HG03097 (cell line): Measurements from ENCODE around the gene CTNNBL1.

Source experiments
- ATAC-seq: cut with Tn5 transposase; IDR thresholded peaks from one replicate; pipeline ENCODE4 v1.9.1; 2021; ENCODE audit not compliant: unreplicated experiment, low FRiP score

The CTNNBL1 gene

GRCh38 chr20:37735541-37735940, 41.7 kb downstream of the CTNNBL1 start:
- ATAC-seq, result no peak

GRCh38 chr20:37736132-37736531, 42.3 kb downstream of the CTNNBL1 start:
- no peak for ATAC-seq

DNA sequence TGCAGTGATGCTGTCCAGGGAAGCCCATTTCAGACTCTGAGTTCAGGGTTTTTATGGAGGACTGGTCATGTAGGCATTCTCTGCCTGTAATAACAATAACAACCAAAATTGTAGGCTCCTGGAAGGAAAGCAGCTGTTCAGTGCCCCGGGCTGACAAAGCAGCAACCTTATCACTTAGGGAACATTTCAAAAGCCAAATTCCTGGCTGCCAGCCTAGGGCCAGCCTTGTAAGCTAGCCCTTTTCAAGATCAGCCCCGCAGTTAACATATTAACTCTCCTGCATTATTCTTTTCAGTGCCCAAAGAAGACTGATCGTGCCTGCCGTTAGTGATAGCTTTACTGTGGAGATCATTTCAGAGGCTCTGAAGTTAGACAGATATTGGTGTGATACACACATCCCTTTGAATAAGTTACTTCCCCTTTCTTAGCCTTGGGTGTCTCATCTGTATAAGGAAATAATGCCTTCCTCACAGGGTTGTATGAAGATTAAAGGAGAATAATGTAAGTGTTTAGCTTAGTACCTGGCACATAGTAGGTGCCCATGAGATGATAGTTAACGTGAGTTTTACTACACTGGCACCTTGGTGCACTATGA, 44.1 kb downstream of the CTNNBL1 start:
- no peak for ATAC-seq

DNA sequence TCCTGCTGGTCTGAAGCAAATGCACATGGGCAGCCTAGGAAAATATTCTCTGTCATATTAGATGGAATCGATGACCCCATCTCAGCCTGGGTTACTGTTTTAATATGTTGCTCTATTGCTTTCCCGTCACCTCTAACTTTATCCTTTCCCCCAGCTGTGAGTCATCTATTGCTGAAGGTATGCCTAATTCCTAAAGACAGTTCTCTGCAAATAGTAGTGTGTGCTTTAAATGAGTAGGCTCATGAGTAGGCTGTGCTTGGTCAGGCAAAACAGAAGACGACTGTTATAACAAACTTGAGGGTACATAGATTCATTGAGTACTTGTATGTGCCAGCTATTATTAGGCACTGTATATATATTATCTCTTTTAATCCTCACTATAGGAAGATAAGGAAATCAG, 47.2 kb downstream of the CTNNBL1 start:
- no peak for ATAC-seq

DNA sequence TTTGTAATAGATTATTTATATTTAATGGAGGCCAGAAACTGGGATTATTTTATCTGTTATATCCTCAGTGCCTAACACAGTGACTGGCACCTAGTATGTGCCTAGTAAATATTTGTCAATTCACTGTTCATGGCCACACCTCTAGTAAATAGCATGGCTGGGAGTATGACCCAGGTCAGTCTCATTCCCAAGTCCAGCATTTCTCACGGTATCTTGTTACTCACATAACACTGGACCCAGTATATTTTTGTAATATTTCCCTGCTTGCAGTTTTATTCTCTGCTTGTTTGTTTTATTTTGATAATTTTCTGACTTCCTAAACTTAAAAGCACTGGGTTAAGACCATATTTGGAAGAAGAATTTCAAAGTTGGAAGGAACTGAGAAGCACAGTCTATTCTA, 47.7 kb downstream of the CTNNBL1 start:
- ATAC-seq, result no peak

- ATAC-seq, result no peak
These were observed 48.3 kb downstream of the CTNNBL1 start for GRCh38 chr20:37742131-37742530.

DNA sequence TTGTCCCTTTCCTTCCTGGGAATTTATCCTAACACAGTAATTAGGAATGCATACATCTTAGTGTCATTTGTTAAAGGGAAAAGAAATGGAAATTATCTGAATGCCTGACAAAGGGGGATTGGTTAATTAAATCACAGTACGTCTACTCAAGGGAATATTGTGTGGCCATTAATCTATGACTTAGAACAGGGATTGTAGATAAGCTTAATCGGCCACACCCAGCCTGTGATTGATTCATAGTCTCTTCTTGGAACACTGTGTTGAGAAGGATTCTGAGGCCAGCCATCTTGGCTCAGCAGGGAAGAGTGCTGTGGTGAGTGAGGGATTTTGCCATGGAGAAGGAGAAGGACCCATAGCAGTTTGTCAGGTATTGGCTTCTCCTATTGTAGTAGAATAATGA, 50.5 kb downstream of the CTNNBL1 start:
- ATAC-seq, result no peak

DNA sequence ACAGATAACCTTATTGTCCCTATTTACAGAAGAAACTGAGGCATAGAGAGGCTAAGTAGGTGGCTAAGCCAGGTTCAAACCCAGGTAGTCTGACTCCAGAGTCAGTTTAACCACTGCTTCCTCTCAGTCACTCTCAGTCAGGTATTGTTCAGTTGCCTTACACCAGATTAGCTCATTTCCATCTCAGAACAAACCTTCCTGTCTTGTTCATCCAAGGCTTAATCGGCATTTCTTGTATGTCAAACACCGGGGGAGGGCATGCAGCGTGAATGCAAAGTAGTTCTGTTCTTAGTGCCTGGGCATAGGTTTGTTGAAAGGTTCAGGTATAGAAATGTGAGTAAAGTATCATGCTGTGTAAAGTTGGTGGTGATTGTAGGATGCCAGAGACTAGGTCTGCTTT, 51.7 kb downstream of the CTNNBL1 start:
- ATAC-seq, result no peak

GRCh38 chr20:37748015-37748414, 54.2 kb downstream of the CTNNBL1 start:
- ATAC-seq, result no peak

DNA sequence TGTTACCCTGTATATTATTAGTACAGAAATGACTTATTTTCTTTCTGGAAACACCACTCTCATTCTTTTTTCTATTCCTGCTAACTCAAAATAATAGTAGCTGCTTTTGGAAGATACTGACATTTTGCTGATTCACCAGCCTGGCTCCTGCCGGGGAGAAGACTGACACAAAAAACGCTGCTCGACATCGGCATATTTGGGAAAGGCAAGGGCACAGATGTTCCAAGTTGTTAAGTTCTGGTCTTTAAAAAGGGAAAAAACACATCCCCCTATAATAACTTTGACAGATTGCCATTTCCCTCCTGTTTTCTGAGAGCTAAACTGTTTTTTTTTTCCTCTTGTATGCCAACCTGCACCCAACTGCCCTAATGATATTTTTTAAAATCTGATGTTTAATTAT, 55.4 kb downstream of the CTNNBL1 start:
- ATAC-seq, result no peak

- no peak for ATAC-seq
These were observed 56.0 kb downstream of the CTNNBL1 start for GRCh38 chr20:37749620-37750403.

DNA sequence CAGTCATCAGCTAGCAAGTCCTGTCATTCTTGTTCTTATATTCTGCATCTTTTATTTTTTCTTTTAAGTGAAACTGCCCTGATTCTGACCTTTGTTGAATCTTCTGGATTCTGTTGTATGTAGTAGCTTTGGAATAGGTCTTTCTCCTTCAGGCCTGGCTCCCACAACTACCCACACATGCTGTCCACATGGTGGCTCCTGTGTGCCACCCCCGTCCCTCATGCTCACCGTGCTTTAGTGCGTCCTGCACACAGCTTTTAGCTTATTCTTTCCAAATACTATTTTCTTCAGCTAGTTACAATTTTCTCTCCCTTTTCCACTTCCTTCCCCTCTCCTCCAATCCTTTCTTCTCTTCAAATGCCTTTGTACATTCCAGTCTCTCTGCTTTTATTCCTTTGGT, 61.8 kb downstream of the CTNNBL1 start:
- no peak for ATAC-seq

GRCh38 chr20:37756234-37756633, 62.4 kb downstream of the CTNNBL1 start:
- ATAC-seq, result no peak

GRCh38 chr20:37757550-37757949, 63.7 kb downstream of the CTNNBL1 start:
- ATAC-seq, result no peak

DNA sequence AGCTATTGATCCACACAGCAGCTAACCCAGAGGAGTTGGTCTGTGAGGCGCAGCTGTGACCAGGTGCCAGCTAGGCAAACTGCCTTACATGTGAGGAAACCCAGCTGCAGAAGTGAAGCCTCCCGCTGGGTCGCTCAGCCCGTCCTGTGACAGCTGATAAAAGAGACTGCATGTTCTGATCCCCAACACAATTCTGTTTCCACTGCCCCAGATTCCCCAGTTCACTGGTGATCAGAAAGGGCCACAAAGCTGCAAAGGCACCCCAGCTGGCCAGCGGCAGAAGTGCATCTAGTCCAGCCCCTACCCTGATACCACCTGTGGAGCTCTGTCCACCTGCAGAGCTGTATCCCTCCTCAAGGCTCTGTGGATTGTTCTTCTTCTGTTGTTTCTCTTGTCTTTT, 64.5 kb downstream of the CTNNBL1 start:
- ATAC-seq, result no peak

DNA sequence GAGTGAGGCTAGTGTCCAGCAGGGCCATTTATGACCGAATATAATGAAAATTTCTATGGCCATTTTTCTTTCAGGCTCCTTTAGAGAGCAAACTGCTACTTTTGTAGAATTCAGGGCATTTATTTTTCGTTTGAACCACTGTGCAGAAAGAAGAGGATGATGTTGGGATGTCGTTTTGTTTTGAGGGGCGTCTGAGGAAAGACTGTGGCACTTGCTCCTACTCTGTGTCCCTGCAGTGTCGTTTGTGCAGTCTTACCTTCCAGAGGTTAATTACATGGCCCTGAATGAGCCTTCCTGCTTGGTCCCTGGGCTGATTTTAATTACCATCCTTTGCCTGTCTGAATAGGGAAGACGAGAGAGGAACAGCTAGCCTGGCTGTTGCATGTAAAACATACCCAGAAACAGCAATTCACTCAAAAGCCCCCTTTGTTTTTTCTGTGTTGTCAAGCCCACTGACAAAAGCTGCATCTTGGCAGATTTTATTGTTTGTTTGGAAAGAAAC, 65.3 kb downstream of the CTNNBL1 start:
- no peak for ATAC-seq

- no peak for ATAC-seq
These were observed 66.0 kb downstream of the CTNNBL1 start for GRCh38 chr20:37759761-37760209.

DNA sequence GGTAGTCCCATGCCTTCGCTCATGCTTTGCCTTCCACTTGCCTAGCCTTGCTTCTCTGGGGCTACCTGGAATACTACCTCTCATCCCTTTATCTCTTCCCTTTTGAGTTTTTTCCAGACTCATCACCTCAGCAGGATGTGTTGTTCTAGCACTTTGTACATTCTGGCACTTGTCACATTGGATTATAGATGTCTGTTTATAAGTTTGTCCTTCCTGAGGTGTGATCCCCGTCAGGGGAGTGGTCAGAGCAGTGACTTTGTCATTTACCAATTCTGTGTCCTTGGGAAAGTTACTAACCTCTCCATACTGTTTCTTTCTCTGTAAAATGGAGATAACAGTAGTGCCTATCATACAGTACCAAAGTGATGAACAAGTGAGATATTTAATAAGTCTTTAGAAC, 66.5 kb downstream of the CTNNBL1 start:
- ATAC-seq, result no peak

- no peak for ATAC-seq
These were observed 69.1 kb downstream of the CTNNBL1 start for GRCh38 chr20:37762716-37763485.

DNA sequence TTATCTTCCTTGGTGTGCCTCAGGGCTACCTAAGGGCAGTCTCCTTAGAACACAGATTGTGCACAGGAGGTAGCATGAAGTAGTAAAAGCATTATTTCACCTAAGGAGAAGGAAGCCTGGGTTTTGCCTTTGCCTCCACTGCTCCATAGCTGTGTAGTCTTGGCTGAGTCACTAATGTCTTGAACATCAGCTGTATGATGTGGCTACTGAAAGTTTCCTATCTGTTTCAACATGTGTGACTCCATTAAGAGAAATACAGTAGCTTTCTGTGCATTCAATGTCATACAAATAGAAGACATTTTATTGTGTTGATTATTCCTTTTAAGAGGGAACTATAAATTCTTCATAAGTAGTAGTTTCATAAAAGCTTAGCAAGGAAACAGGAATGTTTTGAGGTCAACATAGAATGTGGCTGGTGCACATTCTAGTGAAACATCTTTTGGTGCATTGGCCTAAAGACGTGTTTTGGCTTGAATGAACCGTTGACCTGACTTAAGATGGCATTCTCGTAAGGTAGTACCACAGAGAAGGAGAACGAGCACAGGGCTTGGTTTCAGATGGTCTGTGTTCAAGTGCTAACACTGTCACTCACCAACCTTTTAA, 70.6 kb downstream of the CTNNBL1 start:
- no peak for ATAC-seq

DNA sequence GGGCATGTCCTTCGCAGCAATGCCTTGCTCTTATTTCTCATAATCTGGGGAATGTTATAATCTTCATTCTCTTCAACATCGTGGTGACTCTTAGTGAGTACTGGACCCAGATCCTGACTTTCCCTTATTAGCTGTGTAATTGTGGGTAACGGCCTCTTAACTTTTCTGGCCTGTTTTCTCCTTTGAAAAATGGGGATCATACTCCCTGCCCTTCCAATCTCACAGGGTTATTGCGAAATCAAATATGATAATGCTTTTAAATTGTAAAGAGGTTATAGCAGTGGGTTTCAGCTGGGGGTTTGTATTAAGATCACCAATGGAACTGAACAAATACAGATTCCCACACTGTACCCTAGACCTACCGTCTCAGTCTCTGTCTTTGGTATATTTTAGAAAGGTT, 77.1 kb downstream of the CTNNBL1 start:
- no peak for ATAC-seq
